Forelimb muscle (tissue), 1 donor: ENCODE measurements around the gene KIF5C. TPM values are rescaled to one million over a fixed set of nuclear protein-coding genes. Genes with fewer than 3 reads are reported as not detected.

Experiments used
- polyA plus RNA-seq: library from polyadenylated mRNA; unstranded; fragments of 120-200 nt; gene quantifications from one replicate; pipeline ENCODE4 v1.2.1, GENCODE V29; 2013; ENCODE audit not compliant: insufficient read length

KIF5C gene
- polyA plus RNA-seq, 1 donor, result 1.6 TPM

Other genes starting within 250 kb of the KIF5C start
- 23.6 TPM for gene EPC2, start 230.5 kb upstream of the KIF5C start, polyA plus RNA-seq
- gene LYPD6B, start 163.5 kb downstream of the KIF5C start, polyA plus RNA-seq, result not detected